HepG2 (cell line): Measurements from ENCODE around the gene ATP6V0E1. TPM values are rescaled to one million over a fixed set of nuclear protein-coding genes. Genes with fewer than 3 reads are reported as not detected.
A peak's percentile ranks its signal among the peaks of the same experiment; 100 is the strongest.

Experiments
- AHDC1 ChIP-seq: sonication (generic); formaldehyde crosslinking; IDR thresholded peaks from 2 replicates; pipeline ENCODE4 v1.5.1; 2020; ENCODE audit warnings: mild to moderate bottlenecking, missing genetic modification reagents, borderline replicate concordance
- AKNA ChIP-seq: sonication (generic); formaldehyde crosslinking; IDR thresholded peaks from 2 replicates; pipeline ENCODE4 v1.4.0; 2020; ENCODE audit warnings: missing genetic modification reagents, borderline replicate concordance
- SP5 ChIP-seq: IDR thresholded peaks from 2 replicates; pipeline ENCODE4 v1.6.1; 2016; ENCODE audit warnings: low read depth, borderline replicate concordance
- SYNCRIP ChIP-seq: fragments of 200-400 bp; formaldehyde crosslinking; IDR thresholded peaks from 2 replicates; pipeline ENCODE4 v1.6.1; 2018; ENCODE audit warnings: mild to moderate bottlenecking, low read depth, low read length; ENCODE audit not compliant: insufficient read depth
- THAP9 ChIP-seq: sonication (generic); formaldehyde crosslinking; IDR thresholded peaks from 2 replicates; pipeline ENCODE4; 2020; ENCODE audit warnings: missing genetic modification reagents, mild to moderate bottlenecking, borderline replicate concordance
- TP53 ChIP-seq: sonication (generic); formaldehyde crosslinking; conservative IDR thresholded peaks from 2 replicates; pipeline ENCODE4 v1.4.0; 2020; ENCODE audit warnings: missing genetic modification reagents
- ZBTB10 ChIP-seq: sonication (generic); formaldehyde crosslinking; IDR thresholded peaks from 2 replicates; pipeline ENCODE4 v1.4.0; 2020; ENCODE audit warnings: missing genetic modification reagents, borderline replicate concordance
- ZFYVE20 ChIP-seq: sonication (generic); formaldehyde crosslinking; IDR thresholded peaks from 2 replicates; pipeline ENCODE4 v1.8.0; 2023; ENCODE audit warnings: low read depth, mild to moderate bottlenecking, moderate library complexity, missing genetic modification reagents, borderline replicate concordance
- ZNF460 ChIP-seq: sonication (generic); formaldehyde crosslinking; IDR thresholded peaks from 2 replicates; pipeline ENCODE4 v1.5.1; 2020; ENCODE audit warnings: missing genetic modification reagents, mild to moderate bottlenecking, borderline replicate concordance
- ZNF552 ChIP-seq: sonication (generic); formaldehyde crosslinking; IDR thresholded peaks from 2 replicates; pipeline ENCODE4 v1.9.0; 2022; ENCODE audit warnings: missing genetic modification reagents, mild to moderate bottlenecking, borderline replicate concordance
- polyA plus RNA-seq, 8 experiments: library from polyadenylated mRNA; depleted of rRNA in 3 of 8; stranded (reverse) in 7 of 8; unstranded in 1 of 8; fragments of >200 nt; fragmentation: Illumina TruSeq in 4 of 8; extraction: Trizol in 4 of 8; gene quantifications; 2 replicates each; pipeline versions ENCODE4 v1.2.1 to v1.2.3, GENCODE V29; 2011 to 2016; ENCODE audit warnings: low read depth in 4 of 8, missing spikeins in 1 of 8, mixed read lengths in 1 of 8; ENCODE audit not compliant: insufficient read depth in 1 of 8
- total RNA-seq, 5 experiments: library from RNA; depleted of rRNA; stranded (reverse); fragments of >200 nt; fragmentation: Illumina TruSeq; extraction: Trizol; gene quantifications; 2 replicates each; pipeline ENCODE4 v1.2.3, GENCODE V29; 2016; ENCODE audit warnings: low read depth in 1 of 5

Gene ATP6V0E1
- total and polyA plus RNA-seq, 2 of the 13 experiments (the other 11 are each of a cell fraction or from before 2014, with no cell fraction given), result 143 to 215 TPM

- TF ChIP-seq AKNA (no peak), TP53 (CRISPR knock-in tag) (no peak), SYNCRIP (no peak), ZFYVE20 (CRISPR knock-in tag) (no peak), ZNF460 (CRISPR knock-in tag) (no peak), AHDC1 (CRISPR knock-in tag) (no peak), SP5 (CRISPR knock-in tag) (peak; percentile 91), THAP9 (CRISPR knock-in tag) (peak; percentile 62; the same call in 1 of the 2 replicates), ZNF552 (CRISPR knock-in tag) (peak; percentile 48; the same call in 1 of the 2 replicates), ZBTB10 (CRISPR knock-in tag) (no peak)
Observed at GRCh38 chr5:173057062-173057924, 73.7 kb downstream of the ATP6V0E1 start (continued).
